GM19467 (cell line): ENCODE results near the gene GALNT8.
"Not testable (repeated sequence)": the region's sequence is repeated elsewhere in the genome, so short reads cannot be mapped to it uniquely, and the experiment has no call there.

Experiments
- ATAC-seq: cut with Tn5 transposase; IDR thresholded peaks from one replicate; pipeline ENCODE4 v1.9.1; 2021; ENCODE audit warnings: mild to moderate bottlenecking, moderate library complexity; ENCODE audit not compliant: unreplicated experiment

GALNT8 gene

GRCh38 chr12:4743046-4743445 is 22.8 kb downstream of the GALNT8 start:
- ATAC-seq: no peak

- ATAC-seq: no peak
These were observed 24.5 kb downstream of the GALNT8 start for GRCh38 chr12:4744709-4745108.

- no peak for ATAC-seq
These were observed 25.0 kb downstream of the GALNT8 start for GRCh38 chr12:4745249-4745648.

GRCh38 chr12:4751654-4752053 is 31.5 kb downstream of the GALNT8 start:
- not testable (repeated sequence) for ATAC-seq

GRCh38 chr12:4762773-4763172 is 42.6 kb downstream of the GALNT8 start:
- ATAC-seq: no peak

GRCh38 chr12:4763549-4763948 is 43.3 kb downstream of the GALNT8 start:
- ATAC-seq: no peak

- no peak for ATAC-seq
These were observed 46.2 kb downstream of the GALNT8 start for GRCh38 chr12:4766445-4766844.

GRCh38 chr12:4767186-4767585 is 47.0 kb downstream of the GALNT8 start:
- ATAC-seq: no peak

- ATAC-seq: no peak
These were observed 48.1 kb downstream of the GALNT8 start for GRCh38 chr12:4768341-4768740.

GRCh38 chr12:4769073-4769472 is 48.9 kb downstream of the GALNT8 start:
- no peak for ATAC-seq

- ATAC-seq: no peak
These were observed 51.2 kb downstream of the GALNT8 start for GRCh38 chr12:4771172-4771959.

- ATAC-seq: no peak
These were observed 51.9 kb downstream of the GALNT8 start for GRCh38 chr12:4771960-4772566.

GRCh38 chr12:4775936-4776335 is 55.7 kb downstream of the GALNT8 start:
- no peak for ATAC-seq

GRCh38 chr12:4779749-4780148 is 59.5 kb downstream of the GALNT8 start:
- no peak for ATAC-seq

GRCh38 chr12:4780641-4781611 is 60.7 kb downstream of the GALNT8 start:
- ATAC-seq: no peak

GRCh38 chr12:4784404-4785054 is 64.3 kb downstream of the GALNT8 start:
- no peak for ATAC-seq

- no peak for ATAC-seq
These were observed 66.6 kb downstream of the GALNT8 start for GRCh38 chr12:4786795-4787194.

GRCh38 chr12:4787965-4788364 is 67.8 kb downstream of the GALNT8 start:
- no peak for ATAC-seq

GRCh38 chr12:4789776-4790175 is 69.6 kb downstream of the GALNT8 start:
- ATAC-seq: no peak

- ATAC-seq: no peak
These were observed 71.3 kb downstream of the GALNT8 start for GRCh38 chr12:4791497-4791896.

- no peak for ATAC-seq
These were observed 74.3 kb downstream of the GALNT8 start for GRCh38 chr12:4794491-4794890.
